HG03159 (cell line): Measurements from ENCODE around the gene KRT6A.

ENCODE experiments used
- ATAC-seq: cut with Tn5 transposase; IDR thresholded peaks from one replicate; pipeline ENCODE4 v1.9.1; 2021; ENCODE audit warnings: mild to moderate bottlenecking, moderate library complexity; ENCODE audit not compliant: unreplicated experiment

The KRT6A gene

DNA sequence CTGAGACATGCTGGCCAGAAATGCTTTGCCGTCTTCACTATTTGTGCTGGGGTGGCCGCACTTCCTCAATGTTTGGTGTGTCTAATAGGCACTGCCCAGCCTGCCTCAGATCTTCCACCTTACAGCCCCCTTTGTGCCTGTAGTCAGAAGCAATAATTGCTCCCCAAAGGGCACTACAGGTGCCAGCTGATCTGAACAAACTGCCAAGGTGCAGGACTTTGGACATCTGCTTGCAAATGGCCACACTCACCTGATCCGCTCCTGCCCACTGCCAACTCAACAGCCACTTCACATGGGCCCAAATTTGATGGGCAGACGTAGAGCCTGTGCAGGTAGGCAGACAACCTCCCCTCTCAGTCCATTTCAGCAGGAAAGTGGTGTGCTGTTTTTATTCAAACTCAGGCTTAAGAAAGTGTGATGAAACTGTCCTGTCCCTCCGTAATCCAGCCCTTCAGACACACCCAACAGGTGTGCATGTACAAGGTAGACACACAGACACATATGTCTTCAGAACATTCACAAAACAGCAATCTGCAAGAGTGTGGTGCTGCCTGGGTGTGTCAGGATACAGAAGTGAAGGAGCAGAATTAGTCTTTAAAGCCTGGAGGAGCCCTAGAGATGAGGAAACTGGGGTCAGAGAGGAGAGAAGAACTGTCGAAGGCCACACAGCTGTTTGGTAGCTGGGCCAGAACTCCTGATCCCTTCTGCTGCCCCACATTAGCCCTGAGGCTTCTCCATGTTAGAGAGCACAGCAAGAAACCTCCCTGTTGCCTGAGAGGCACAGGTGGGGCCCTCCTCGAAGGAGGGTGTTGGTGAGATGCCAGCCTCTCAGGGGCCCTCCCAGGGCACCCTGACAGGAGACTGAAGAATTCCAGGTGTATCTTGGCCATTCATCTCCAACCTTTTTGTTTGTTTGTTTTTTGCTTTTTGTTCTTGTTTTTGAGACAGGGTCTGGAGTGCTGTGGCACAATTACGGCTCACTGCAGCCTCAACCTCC, 54.5 kb downstream of the KRT6A start:
- no peak for ATAC-seq

DNA sequence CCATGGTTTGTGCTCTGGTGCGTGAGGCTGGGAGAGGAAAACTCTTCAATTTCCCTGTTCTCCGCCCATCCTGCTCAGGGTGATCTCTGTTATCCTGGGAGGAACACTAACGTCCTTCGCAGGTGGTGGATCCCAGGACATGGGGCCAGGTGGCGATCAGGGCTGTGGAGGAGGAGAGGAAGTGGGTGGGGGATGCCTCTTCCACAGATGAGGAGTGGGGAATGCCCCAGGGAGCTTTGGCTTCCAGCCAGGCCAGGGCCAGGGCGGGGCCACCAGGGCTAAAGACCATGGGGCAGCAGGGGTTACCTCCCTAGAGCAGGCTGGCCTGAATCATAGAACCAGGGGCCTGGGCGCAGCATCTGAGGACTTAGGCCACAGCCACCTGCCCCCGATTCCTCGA, 55.5 kb downstream of the KRT6A start:
- no peak for ATAC-seq
